SIG-M5 (cell line): Measurements from ENCODE around the gene DNAJC5G.
A peak's percentile ranks its signal among the peaks of the same experiment; 100 is the strongest.
"Not testable (repeated sequence)": the region's sequence is repeated elsewhere in the genome, so short reads cannot be mapped to it uniquely, and the experiment has no call there.

Experiments used
- DNase-seq: peaks from one replicate; lab custom pipeline; 2025; lab: John Stamatoyannopoulos, UW

The DNAJC5G gene

GRCh38 chr2:27309651-27310050 lies 34.4 kb downstream of the DNAJC5G start:
- DNase-seq, result no peak

GRCh38 chr2:27312152-27312551 lies 36.9 kb downstream of the DNAJC5G start:
- DNase-seq, result no peak

DNA sequence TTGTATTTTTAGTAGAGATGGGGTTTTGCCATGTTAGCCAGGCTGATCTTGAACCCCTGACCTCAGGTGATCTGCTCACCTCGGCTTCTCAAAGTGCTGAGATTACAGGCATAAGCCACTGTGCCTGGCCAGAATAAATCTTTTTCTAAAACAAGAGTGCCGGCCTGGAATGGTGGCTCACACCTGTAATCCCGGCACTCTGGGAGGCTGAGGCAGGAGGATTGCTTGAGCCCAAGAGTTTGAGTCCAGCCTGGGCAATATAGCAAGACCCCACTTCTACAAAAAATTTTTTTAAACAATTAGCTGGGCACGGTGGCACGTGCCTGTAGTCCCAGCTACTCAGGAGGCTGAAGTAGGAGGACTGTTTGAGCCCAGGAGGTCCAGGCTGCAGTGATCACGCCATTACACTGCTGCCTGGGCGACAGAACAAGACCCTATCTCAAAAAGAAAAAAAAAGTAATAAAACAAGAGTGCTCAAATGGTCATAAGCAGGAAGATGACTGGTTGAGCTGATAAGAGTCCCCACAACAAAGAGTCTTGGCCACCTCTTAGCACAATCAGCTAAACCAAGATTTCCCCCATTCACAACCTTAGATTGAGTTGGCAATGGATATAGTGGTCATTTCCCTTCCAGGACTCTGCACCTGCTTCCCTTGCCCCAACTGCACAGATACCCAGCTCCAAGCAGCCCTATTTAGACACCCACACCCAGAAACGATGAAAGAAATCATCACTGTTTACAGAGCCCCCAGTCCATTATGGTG lies 38.8 kb downstream of the DNAJC5G start:
- no peak for DNase-seq

- DNase-seq, result no peak
These were observed 39.5 kb downstream of the DNAJC5G start for GRCh38 chr2:27314709-27315108.

- no peak for DNase-seq
These were observed 39.9 kb downstream of the DNAJC5G start for GRCh38 chr2:27315122-27315521.

- DNase-seq, result no peak
These were observed 41.6 kb downstream of the DNAJC5G start for GRCh38 chr2:27316655-27317412.

DNA sequence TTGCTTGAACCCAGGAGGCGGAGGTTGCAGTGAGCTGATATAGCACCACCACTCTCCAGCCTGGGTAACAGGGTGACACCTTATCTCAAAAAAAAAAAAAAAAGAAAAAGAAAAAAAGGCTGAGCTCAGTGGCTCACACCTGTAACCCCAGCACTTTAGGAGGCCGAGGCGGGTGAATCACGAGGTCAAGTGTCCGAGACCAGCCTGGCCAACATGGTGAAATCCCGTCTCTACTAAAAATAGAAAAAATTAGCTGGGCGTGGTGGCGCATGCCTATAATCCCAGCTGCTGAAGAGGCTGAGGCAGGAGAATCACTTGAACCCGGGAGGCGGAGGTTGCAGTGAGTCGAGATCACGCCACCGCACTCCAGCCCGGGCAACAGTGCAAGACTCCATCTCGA lies 44.6 kb downstream of the DNAJC5G start:
- DNase-seq, result not testable (repeated sequence)

DNA sequence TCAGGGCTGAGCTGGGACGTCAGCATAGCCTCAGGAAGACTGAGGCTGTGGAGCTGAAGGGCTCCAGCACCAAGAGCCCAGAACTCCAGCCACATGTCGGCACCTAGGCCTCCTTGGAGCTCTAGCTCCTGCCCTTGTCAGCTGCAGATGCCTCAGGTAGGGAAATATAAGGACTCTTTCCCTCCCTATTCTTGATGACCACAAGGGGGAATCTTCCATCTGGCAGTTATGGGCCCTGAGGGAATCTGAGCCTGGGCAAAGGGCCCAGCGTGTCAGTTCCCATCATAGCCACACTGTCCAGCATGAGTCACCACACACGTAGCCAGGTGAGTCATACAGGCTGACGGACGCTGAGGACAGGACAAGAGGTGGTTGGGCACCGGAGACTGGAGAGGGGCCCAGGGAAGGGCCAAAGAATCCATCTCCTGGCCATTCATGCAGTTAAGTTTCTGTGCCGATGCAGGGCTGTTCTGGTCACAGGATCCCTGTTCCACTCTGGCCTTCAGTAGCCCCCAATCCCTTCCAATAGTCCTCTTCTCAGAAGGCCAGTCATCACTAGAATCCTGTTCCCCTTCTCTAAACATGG lies 45.8 kb downstream of the DNAJC5G start:
- no peak for DNase-seq

DNA sequence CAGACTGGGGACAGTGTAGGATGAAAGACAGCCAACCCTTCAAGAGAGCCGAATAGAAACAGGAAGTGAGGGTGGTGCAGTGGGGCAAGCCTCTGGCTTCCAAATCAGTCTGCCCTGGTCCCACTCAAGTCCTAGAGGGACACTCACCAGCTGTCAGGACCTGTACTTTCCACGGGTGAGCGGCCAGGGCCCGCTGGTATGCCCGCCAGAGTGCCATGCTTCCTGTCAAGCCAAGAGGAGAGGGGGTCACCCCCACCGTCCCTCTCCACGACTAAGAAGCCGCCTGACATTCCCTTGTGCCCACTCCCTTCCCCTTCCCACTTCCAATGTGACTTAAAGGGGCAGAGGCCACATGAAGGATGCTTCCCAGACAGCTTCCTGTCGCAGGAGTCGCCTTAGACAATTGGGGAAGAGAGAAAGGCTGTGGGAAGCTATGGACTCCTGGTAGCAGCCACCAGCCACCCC lies 47.1 kb downstream of the DNAJC5G start:
- no peak for DNase-seq

DNA sequence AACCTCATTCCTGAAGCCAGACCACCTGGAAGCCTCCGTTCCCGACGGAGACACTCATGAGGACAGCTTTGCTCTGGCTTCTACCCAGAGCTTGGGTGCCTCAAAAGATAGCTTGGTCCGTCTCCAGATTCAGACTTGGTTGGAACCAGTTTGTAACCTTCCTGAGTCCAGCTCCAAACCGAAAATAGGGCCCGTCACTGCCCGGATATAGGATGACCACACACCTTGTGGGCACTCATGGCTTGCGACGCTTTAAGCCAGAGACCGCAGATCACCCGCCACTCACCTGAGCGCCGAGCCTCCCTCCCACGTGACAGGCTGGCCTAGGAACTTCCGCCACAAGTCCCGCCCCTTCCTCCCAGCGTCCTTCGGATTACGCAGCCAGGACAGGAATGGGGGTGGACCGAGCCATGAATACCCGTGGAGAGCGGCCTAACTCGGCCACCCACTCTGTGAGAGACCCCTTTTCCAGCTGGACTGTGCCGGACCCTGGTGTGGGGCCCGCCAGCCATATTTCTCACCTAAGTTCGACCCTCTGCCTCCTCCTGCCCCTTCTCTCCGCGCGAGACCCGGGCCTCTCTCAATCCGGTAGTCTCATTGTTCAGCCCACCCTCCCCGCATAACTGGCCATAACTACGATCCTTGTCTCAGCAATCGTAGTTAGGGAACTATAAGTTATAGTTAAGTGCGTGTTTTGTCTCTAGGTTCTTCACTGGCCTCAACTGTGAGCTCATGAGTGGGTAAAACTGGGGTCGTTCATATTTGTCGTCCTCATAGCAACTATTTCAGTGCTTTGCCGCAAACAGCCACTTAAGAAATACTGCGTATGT lies 47.7 kb downstream of the DNAJC5G start, which contains the start of gene MPV17:
Gene MPV17 (minus strand): TSS at position 332 of the 830 bp plus-strand sequence. CDS start 580 bp downstream, outside the sequence.
- DNase-seq, result peak; percentile 73

- DNase-seq, result no peak
These were observed 48.5 kb downstream of the DNAJC5G start for GRCh38 chr2:27323596-27324285.

- no peak for DNase-seq
These were observed 49.5 kb downstream of the DNAJC5G start for GRCh38 chr2:27324720-27325119.
